ENCODE data around the gene OR1N1. TPM values are rescaled to one million over a fixed set of nuclear protein-coding genes. Genes with fewer than 3 reads are reported as not detected.
"Not testable (repeated sequence)": the region's sequence is repeated elsewhere in the genome, so short reads cannot be mapped to it uniquely, and the experiment has no call there.

The OR1N1 gene, protein sequence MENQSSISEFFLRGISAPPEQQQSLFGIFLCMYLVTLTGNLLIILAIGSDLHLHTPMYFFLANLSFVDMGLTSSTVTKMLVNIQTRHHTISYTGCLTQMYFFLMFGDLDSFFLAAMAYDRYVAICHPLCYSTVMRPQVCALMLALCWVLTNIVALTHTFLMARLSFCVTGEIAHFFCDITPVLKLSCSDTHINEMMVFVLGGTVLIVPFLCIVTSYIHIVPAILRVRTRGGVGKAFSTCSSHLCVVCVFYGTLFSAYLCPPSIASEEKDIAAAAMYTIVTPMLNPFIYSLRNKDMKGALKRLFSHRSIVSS
- total RNA-seq, result not detected
- polyA plus RNA-seq, result not detected

DNA sequence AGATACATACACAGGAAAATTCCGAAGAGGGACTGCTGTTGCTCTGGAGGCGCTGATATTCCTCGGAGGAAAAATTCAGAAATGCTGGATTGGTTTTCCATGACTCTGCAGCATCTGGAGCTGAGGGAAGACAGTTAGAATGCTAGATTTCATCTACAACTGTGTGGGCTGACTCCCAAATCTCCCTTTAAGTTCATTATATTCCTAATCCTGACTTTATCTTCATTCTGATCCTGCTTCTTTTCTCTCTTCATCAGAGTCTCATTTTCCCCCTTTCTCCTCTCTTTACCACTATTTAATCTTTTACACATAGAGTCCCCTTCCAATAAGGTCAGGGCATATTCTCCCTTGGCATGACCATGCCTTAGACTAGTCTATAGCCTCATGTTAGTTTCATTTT is at the start of gene OR1N1:
Gene OR1N1, minus strand, starts transcription at position 101 of the 400 bp plus-strand sequence. Its CDS starts 0 bp downstream, at position 101.
- H3K36me3 ChIP-seq (ENCODE audit: insufficient read depth), result no peaks in the 10 kb centered on the region
- H3K27ac ChIP-seq (ENCODE audit: low read depth), result no peak within 1 kb of the TSS
- H3K4me1 ChIP-seq (ENCODE audit: insufficient read depth), result no peaks in the 10 kb centered on the region
- H3K4me3 ChIP-seq (ENCODE audit: low read depth, low read length), result no peak within 1 kb of the TSS
- WGBS, result 84% methylated on average over 3 of the region's 3 CpGs
- no peak for DNase-seq (ENCODE audit: extremely low spot score)

DNA sequence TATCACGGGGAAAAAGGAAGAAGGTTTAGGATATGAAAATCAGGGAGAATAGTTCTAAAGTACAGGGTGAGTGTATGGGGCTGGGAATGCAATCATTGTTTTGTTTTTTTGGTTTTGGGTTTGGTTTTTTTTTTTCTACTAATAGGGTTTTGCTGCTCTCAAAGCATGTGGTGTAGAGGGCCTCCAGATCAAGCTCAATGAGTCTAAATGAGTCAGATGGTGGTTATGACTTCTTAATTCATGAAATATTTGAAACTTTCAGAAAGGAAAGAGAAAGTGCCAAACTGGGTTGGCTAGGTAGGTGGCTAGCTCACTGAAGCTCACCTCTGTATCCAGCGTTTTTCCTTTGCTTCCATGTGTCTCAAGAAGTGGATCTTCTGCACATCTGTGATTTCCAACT is 45.4 kb upstream of the OR1N1 start:
- 68% methylated on average over 2 of the region's 2 CpGs for WGBS
- Histone ChIP-seq H3K36me3 (ENCODE audit: insufficient read depth) (no peaks in the 10 kb centered on the region), H3K4me3 (ENCODE audit: low read depth, low read length) (no peak overlapping the region), H3K4me1 (ENCODE audit: insufficient read depth) (no peaks in the 10 kb centered on the region), H3K27ac (ENCODE audit: low read depth) (no peak overlapping the region)
- no peak for DNase-seq (ENCODE audit: extremely low spot score)

DNA sequence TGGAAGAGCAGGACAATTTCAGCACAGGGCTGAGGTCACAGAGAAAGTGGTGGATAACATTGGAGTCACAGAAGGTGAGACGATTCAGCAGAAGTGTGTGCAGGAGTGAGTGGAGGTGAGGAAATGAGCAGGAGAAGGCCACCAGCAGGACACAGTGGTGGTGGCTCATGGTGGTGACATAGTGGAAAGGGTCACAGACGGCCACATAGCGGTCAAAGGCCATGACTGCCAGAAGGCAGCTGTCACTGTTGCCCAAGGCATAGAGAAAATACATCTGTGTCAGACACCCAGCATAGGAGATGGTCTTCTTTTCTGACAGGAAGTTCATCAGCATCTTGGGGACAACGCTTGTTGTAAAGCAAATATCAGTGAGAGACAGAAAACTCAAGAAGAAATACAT is 40.8 kb upstream of the OR1N1 start:
- Histone ChIP-seq H3K4me3 (ENCODE audit: low read depth, low read length) (no peak overlapping the region), H3K36me3 (ENCODE audit: insufficient read depth) (no peaks in the 10 kb centered on the region), H3K4me1 (ENCODE audit: insufficient read depth) (no peaks in the 10 kb centered on the region), H3K27ac (ENCODE audit: low read depth) (no peak overlapping the region)
- WGBS, result 89% methylated on average over 4 of the region's 4 CpGs
- DNase-seq (ENCODE audit: extremely low spot score), result no peak

DNA sequence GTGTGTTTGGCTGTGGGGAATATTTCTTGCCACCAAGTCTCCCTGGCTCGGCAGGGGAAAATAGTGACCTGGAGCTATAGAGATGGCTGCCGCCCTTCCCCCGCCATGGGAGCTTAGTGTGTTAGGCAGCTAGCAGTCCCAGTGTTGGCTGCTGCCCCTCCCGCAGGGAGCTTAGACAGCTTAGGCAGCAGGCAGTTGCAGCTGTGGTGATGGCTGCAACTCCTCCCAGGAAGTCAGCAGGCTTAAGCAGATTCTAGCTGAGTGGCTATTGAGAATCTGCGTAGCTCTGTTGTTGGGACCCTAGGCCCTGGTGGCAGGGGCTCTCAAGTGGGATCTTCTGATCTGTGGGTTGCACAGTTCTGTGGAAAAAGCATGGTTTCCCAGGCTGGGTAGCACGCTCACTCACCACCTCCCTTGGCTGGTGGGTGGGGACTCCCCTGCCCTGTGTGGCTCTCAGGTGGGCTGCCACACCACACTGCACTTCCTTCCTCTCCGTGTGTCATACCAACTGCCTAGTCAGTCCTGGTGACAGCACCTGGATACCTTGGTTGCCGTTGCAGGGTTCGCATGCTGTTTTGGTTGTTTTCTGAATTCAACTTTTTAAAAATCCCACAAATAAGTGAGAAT is 35.2 kb upstream of the OR1N1 start:
- no peak for DNase-seq (ENCODE audit: extremely low spot score)
- H3K36me3 ChIP-seq (ENCODE audit: insufficient read depth), result no peaks in the 10 kb centered on the region
- WGBS, result 51% methylated on average over 9 of the region's 9 CpGs
- no peaks in the 10 kb centered on the region for H3K4me1 ChIP-seq (ENCODE audit: insufficient read depth)
- no peak overlapping the region for H3K27ac ChIP-seq (ENCODE audit: low read depth)
- H3K4me3 ChIP-seq (ENCODE audit: low read depth, low read length), result no peak overlapping the region

DNA sequence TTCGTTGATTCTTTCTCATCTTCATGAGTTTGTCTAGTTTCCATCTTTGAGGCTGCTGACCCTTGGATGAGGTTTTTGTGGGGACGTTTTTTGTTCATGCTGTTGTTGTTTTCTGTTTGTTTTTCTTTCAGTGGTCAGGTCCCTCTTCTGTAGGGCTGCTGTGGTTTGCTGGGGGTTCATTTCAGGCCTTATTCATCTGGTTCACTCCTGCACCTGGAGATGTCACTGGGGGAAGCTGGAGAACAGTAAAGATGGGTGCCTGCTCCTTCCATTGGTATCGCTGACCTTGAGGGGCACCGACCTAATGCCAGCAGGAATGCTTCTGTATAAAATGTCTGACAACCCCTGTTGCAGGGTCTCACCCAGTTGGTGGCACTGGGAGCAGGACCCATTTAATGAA is 34.4 kb upstream of the OR1N1 start:
- no peak overlapping the region for H3K4me3 ChIP-seq (ENCODE audit: low read depth, low read length)
- DNase-seq (ENCODE audit: extremely low spot score), result no peak
- no peak overlapping the region for H3K27ac ChIP-seq (ENCODE audit: low read depth)
- no peaks in the 10 kb centered on the region for H3K4me1 ChIP-seq (ENCODE audit: insufficient read depth)
- WGBS, result 82% methylated on average over 4 of the region's 4 CpGs
- no peaks in the 10 kb centered on the region for H3K36me3 ChIP-seq (ENCODE audit: insufficient read depth)

DNA sequence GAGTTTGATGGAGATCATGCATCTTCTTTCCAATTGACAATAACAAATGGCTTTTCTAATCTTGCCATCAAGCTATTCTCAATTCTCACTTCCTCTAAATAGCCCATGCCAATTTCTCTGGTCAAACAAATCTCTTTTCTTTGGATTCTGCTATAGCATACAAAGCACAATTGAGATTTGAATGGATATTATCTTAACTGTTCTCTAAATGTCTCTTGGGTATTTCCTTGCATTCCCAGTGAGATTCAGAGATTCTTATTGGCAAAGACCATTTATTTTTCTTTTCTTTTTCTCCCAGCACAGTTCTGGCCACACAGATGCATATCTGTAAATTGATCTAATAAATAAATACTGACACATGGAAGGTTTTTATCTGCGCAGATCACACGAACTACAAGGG is 25.7 kb upstream of the OR1N1 start, which contains the start of gene OR1N2:
Gene OR1N2, plus strand, starts transcription at position 301 of the 400 bp plus-strand sequence. CDS start 100 bp downstream, outside the sequence.
- H3K4me3 ChIP-seq (ENCODE audit: low read depth, low read length), result no peak within 1 kb of the TSS
- DNase-seq (ENCODE audit: extremely low spot score), result no peak
- H3K27ac ChIP-seq (ENCODE audit: low read depth), result no peak within 1 kb of the TSS
- 62% methylated on average over 2 of the region's 2 CpGs for WGBS
- H3K36me3 ChIP-seq (ENCODE audit: insufficient read depth), result no peaks in the 10 kb centered on the region
- H3K4me1 ChIP-seq (ENCODE audit: insufficient read depth), result no peaks in the 10 kb centered on the region

DNA sequence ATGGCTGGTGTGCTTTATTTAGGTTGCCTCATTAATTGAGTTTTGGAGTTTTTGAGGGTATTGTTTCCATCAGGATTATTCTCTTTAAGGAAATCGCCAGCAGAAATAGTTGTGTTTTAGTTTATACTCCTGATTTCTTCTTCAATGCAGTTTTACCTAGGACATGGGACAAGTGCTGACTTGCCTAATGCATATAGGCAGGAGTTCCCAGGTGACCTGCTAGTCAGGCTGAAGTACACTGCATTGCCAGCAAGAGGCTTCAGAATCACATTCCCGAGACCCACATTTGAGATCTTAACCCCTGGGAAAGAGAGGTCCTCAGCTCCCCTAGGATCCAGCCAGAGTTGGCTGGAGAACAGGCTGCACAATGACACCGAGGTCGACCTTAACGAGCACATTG is 24.3 kb upstream of the OR1N1 start:
- 70% methylated on average over 5 of the region's 5 CpGs for WGBS
- no peaks in the 10 kb centered on the region for H3K36me3 ChIP-seq (ENCODE audit: insufficient read depth)
- no peak overlapping the region for H3K4me3 ChIP-seq (ENCODE audit: low read depth, low read length)
- H3K27ac ChIP-seq (ENCODE audit: low read depth), result no peak overlapping the region
- no peaks in the 10 kb centered on the region for H3K4me1 ChIP-seq (ENCODE audit: insufficient read depth)
- no peak for DNase-seq (ENCODE audit: extremely low spot score)

DNA sequence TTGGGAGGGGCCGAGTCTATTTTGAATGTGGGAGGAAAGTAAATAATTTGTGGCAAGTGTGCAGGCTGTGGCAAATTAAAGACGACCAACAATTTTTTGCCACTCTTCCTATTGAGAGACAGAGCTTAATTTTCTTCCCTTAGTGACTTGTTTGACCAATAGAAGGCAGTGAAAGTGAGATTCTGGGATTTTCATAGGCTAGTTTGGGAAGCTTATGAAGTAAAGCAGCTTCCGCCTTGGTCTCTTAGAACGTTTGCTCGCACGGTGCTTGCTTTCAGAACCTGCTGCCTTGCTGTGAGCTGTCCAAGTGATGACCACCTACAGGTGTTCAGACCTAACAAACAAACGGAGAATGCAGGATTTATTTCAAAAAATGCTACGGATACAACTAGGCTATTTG is 19.1 kb upstream of the OR1N1 start:
- Histone ChIP-seq H3K4me1 (ENCODE audit: insufficient read depth) (no peaks in the 10 kb centered on the region), H3K27ac (ENCODE audit: low read depth) (no peak overlapping the region), H3K36me3 (ENCODE audit: insufficient read depth) (no peaks in the 10 kb centered on the region), H3K4me3 (ENCODE audit: low read depth, low read length) (no peak overlapping the region)
- WGBS, result 59% methylated on average over 8 of the region's 8 CpGs
- DNase-seq (ENCODE audit: extremely low spot score), result no peak

DNA sequence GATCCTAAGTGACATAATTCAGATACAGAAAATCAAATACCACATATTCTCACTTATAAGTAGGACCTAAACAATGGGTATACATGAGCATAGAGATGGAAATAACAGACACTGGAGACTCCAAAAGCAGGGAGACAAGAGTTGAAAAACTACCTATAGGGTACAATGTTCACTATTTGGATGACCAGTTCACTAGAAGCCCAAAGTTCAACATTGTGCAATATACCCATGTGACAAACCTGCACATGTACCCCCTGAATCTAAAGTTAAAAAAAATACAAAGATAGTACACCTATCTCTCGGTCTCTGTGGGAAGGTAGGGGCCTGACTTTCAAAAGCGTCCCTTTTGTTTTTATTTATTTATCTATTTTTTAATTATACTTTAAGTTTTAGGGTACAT is 11.7 kb upstream of the OR1N1 start:
- Histone ChIP-seq H3K36me3 (ENCODE audit: insufficient read depth) (no peaks in the 10 kb centered on the region), H3K4me3 (ENCODE audit: low read depth, low read length) (no peak overlapping the region), H3K27ac (ENCODE audit: low read depth) (no peak overlapping the region), H3K4me1 (ENCODE audit: insufficient read depth) (no peaks in the 10 kb centered on the region)
- WGBS, result 66% methylated on average over 2 of the region's 2 CpGs
- no peak for DNase-seq (ENCODE audit: extremely low spot score)

DNA sequence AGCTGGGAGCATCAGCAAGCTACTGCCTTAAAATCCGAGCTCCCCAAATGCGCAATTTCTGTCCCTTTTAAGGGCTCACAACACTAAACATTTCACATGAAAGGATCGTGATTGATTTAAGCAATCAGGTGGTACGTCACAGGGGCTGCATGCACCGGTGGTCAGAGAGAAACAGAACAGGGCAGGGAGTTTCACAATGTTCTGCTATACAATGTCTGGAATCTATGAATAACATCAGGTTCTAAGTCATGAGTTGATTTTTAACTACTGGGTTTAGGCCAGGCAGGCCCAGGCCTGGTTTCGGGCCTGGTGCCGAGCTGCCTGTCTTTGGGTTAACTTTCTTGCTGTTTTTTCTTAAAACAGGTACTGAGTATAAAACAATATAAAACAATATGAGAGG is 10.0 kb upstream of the OR1N1 start:
- not testable (repeated sequence) for H3K4me1 ChIP-seq (ENCODE audit: insufficient read depth); DNase-seq (ENCODE audit: extremely low spot score); H3K36me3 ChIP-seq (ENCODE audit: insufficient read depth); H3K4me3 ChIP-seq (ENCODE audit: low read depth, low read length); H3K27ac ChIP-seq (ENCODE audit: low read depth)
- 75% methylated on average over 7 of the region's 7 CpGs for WGBS

DNA sequence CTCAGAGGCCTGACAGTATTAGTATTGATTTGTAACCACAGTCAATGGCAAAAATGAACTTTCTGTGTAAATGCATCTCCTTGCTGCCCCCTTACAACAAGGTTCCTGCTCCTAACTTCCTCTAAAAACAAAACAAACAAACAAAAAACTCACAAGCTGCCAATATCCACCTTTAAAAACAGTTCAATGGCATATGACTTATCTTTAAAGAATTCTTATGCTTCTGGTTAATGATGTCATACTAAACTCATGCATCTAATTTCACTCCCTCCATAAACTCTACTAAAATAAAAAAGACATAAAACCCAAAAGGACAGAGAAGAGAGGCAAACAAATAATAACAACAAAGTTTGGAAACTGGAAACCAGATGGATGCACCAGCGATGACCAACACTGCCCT is 9.0 kb upstream of the OR1N1 start:
- WGBS, result 95% methylated on average over 1 of the region's 1 CpG

DNA sequence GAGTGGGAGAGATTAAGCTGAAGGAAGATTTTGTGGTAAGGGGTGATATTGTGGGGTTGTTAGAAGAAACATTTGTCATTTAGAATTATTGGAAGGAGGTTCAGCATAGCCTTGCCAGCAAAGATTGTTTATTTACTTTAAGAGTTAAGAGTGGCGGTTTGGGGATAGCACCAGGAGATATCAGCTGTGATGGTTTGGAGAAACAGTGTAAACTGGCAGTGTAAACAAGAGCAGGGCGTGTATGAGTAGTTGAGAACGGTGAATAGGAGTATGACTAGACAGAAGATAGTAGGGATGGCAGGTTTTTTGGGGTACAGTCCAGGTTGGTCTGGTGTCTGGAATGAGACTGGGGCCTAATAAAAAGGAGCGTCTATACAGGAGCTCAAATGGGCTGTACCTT is 4.1 kb upstream of the OR1N1 start:
- not testable (repeated sequence) for H3K4me1 ChIP-seq (ENCODE audit: insufficient read depth); DNase-seq (ENCODE audit: extremely low spot score); H3K36me3 ChIP-seq (ENCODE audit: insufficient read depth); H3K4me3 ChIP-seq (ENCODE audit: low read depth, low read length); H3K27ac ChIP-seq (ENCODE audit: low read depth)
- 44% methylated on average over 4 of the region's 4 CpGs for WGBS

More for the DNA sequence above, 9.0 kb upstream of the OR1N1 start:
- H3K4me3 ChIP-seq (ENCODE audit: low read depth, low read length), result no peak overlapping the region
- no peak overlapping the region for H3K27ac ChIP-seq (ENCODE audit: low read depth)
- H3K4me1 ChIP-seq (ENCODE audit: insufficient read depth), result no peaks in the 10 kb centered on the region
- H3K36me3 ChIP-seq (ENCODE audit: insufficient read depth), result no peaks in the 10 kb centered on the region
- DNase-seq (ENCODE audit: extremely low spot score), result no peak

DNA sequence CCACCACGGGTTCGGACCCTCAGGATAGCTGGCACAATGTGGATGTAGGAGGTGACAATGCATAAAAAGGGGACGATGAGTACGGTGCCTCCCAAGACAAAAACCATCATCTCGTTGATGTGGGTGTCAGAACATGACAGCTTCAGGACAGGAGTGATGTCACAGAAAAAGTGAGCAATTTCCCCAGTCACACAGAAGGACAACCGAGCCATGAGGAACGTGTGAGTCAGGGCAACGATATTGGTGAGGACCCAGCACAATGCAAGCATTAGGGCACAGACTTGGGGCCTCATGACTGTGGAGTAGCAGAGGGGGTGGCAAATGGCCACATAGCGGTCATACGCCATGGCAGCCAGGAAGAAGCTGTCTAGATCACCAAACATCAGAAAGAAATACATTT is 491 bp downstream of the OR1N1 start:
- no peaks in the 10 kb centered on the region for H3K36me3 ChIP-seq (ENCODE audit: insufficient read depth)
- DNase-seq (ENCODE audit: extremely low spot score), result no peak
- 88% methylated on average over 10 of the region's 10 CpGs for WGBS
- H3K4me1 ChIP-seq (ENCODE audit: insufficient read depth), result no peaks in the 10 kb centered on the region
- no peak overlapping the region for H3K27ac ChIP-seq (ENCODE audit: low read depth)
- no peak overlapping the region for H3K4me3 ChIP-seq (ENCODE audit: low read depth, low read length)

DNA sequence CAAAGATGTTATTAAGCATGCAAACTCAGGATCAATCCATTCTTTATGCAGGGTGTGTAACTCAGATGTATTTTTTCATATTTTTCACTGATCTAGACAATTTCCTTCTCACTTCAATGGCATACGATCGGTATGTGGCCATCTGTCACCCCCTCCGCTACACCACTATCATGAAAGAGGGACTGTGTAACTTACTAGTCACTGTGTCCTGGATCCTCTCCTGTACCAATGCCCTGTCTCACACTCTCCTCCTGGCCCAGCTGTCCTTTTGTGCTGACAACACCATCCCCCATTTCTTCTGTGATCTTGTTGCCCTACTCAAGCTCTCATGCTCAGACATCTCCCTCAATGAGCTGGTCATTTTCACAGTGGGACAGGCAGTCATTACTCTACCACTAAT is 7.7 kb downstream of the OR1N1 start:
- no peak for DNase-seq (ENCODE audit: extremely low spot score)
- no peak overlapping the region for H3K4me3 ChIP-seq (ENCODE audit: low read depth, low read length)
- no peaks in the 10 kb centered on the region for H3K4me1 ChIP-seq (ENCODE audit: insufficient read depth)
- H3K36me3 ChIP-seq (ENCODE audit: insufficient read depth), result no peaks in the 10 kb centered on the region
- no peak overlapping the region for H3K27ac ChIP-seq (ENCODE audit: low read depth)
- 94% methylated on average over 3 of the region's 3 CpGs for WGBS

Data from urinary bladder (tissue), 4 donors.